Stimulated activated CD4-positive, alpha-beta T cell treated with anti-CD3 and anti-CD28 coated beads, Interleukin-2, amount 100 ng/mL, for 4 hours (primary cell): Measurements from ENCODE around the gene INPP1.

Experiments
- DNase-seq: peaks from one replicate; pipeline ENCODE4 v3.0.0-alpha.2; 2020; ENCODE audit warnings: low read depth

Gene INPP1

GRCh38 chr2:190408538-190409271 lies 65.3 kb downstream of the INPP1 start:
- peak; percentile 69 for DNase-seq

GRCh38 chr2:190409616-190410015 lies 66.2 kb downstream of the INPP1 start:
- DNase-seq = no peak

- no peak for DNase-seq
Measured at GRCh38 chr2:190410166-190410565, 66.8 kb downstream of the INPP1 start.

GRCh38 chr2:190412966-190413365 lies 69.6 kb downstream of the INPP1 start:
- DNase-seq = no peak

- DNase-seq = no peak
Measured at GRCh38 chr2:190413421-190413820, 70.0 kb downstream of the INPP1 start.

- DNase-seq = no peak
Measured at GRCh38 chr2:190415251-190415650, 71.9 kb downstream of the INPP1 start.

- DNase-seq = no peak
Measured at GRCh38 chr2:190415794-190416775, 72.7 kb downstream of the INPP1 start.

- DNase-seq = no peak
Measured at GRCh38 chr2:190417045-190417842, 73.9 kb downstream of the INPP1 start.

- DNase-seq = no peak
Measured at GRCh38 chr2:190418727-190419126, 75.3 kb downstream of the INPP1 start.

GRCh38 chr2:190420801-190421200 lies 77.4 kb downstream of the INPP1 start:
- DNase-seq = no peak
